Endodermal cell (in vitro differentiated cells): Measurements from ENCODE around the gene TNFAIP3. TPM values are rescaled to one million over a fixed set of nuclear protein-coding genes. Genes with fewer than 3 reads are reported as not detected.

Source experiments
- DNase-seq: peaks from one replicate; pipeline ENCODE4 v3.0.0-alpha.2; 2017
- H3K27ac ChIP-seq: 2 replicates; pipeline ENCODE4 v1.5.1; 2013; ENCODE audit warnings: mild to moderate bottlenecking, low read depth, low read length, moderate library complexity
- H3K27me3 ChIP-seq: 2 replicates; pipeline ENCODE4 v1.6.1; 2013; ENCODE audit warnings: mild to moderate bottlenecking, low read length, moderate library complexity; ENCODE audit not compliant: insufficient read depth, control insufficient read depth, poor library complexity, severe bottlenecking
- H3K36me3 ChIP-seq: 2 replicates; pipeline ENCODE4 v1.7.0; 2013; ENCODE audit warnings: mild to moderate bottlenecking, low read length, moderate library complexity; ENCODE audit not compliant: control insufficient read depth, insufficient read depth
- H3K4me1 ChIP-seq: one replicate; pipeline ENCODE4 v1.7.0; 2013; ENCODE audit warnings: low read length; ENCODE audit not compliant: control insufficient read depth, insufficient read depth
- H3K4me3 ChIP-seq: 2 replicates; pipeline ENCODE4 v1.5.1; 2013; ENCODE audit warnings: mild to moderate bottlenecking, low read length, moderate library complexity
- H3K9ac ChIP-seq: 2 replicates; pipeline ENCODE4 v1.6.1; 2013; ENCODE audit warnings: mild to moderate bottlenecking, low read length, moderate library complexity; ENCODE audit not compliant: poor library complexity, severe bottlenecking; ENCODE audit errors: extremely low read depth
- H3K9me3 ChIP-seq: 2 replicates; pipeline ENCODE4 v1.6.1; 2013; ENCODE audit warnings: mild to moderate bottlenecking, low read length, moderate library complexity; ENCODE audit not compliant: control insufficient read depth
- H3K27ac Mint-ChIP-seq: 2 replicates; pipeline ENCODE4 v1.8.0; 2020; ENCODE audit warnings: mixed read lengths
- H3K27me3 Mint-ChIP-seq: 2 replicates; pipeline ENCODE4 v1.8.0; 2021; ENCODE audit warnings: mild to moderate bottlenecking, mixed read lengths; ENCODE audit not compliant: insufficient read depth
- H3K36me3 Mint-ChIP-seq: 2 replicates; pipeline ENCODE4 v1.8.0; 2020; ENCODE audit warnings: low read depth, mixed read lengths
- H3K4me1 Mint-ChIP-seq: 2 replicates; pipeline ENCODE4 v1.8.0; 2020; ENCODE audit warnings: mixed read lengths
- H3K4me3 Mint-ChIP-seq: 2 replicates; pipeline ENCODE4 v1.8.0; 2020; ENCODE audit warnings: mild to moderate bottlenecking, moderate library complexity, mixed read lengths
- H3K9me3 Mint-ChIP-seq: 2 replicates; pipeline ENCODE4 v1.8.0; 2020; ENCODE audit warnings: mild to moderate bottlenecking, mixed read lengths
- WGBS, 2 experiments: methylation state at CpG; one replicate each; pipeline versions ENCODE4 v1.1.5 to v1.1.7; 2013; ENCODE audit warnings: missing lambda C conversion rate in 2 of 2, mixed read lengths in 1 of 2; ENCODE audit not compliant: insufficient coverage in 1 of 2, insufficient read length in 1 of 2; 5-methylcytosine and 5-hydroxymethylcytosine counted together
- total RNA-seq, 2 donors: library from RNA; stranded (reverse); fragmentation: NEBNext Ultra II Directional in 1 of 2; extraction: Animal tissue kit (Norgen Biotek cat#: 25700) in 1 of 2; gene quantifications; 2 replicates in 1 of 2; 3 replicates in 1 of 2; pipeline ENCODE4 v1.2.1, GENCODE V29; 2021
- TF ChIP-seq, protein P1 (sequence below): fragments of 200-600 bp; sonication (generic); conservative IDR thresholded peaks from 2 replicates; pipeline ENCODE4 v1.5.0; 2021; ENCODE audit warnings: antibody characterized with exemption, mild to moderate bottlenecking

The TNFAIP3 gene
- total RNA-seq, 2 donors from 2014 or later, result 4.4 to 12.3 TPM

GRCh38 chr6:137849981-137850714, 16.9 kb upstream of the TNFAIP3 start:
- TF ChIP-seq, protein P1, sequence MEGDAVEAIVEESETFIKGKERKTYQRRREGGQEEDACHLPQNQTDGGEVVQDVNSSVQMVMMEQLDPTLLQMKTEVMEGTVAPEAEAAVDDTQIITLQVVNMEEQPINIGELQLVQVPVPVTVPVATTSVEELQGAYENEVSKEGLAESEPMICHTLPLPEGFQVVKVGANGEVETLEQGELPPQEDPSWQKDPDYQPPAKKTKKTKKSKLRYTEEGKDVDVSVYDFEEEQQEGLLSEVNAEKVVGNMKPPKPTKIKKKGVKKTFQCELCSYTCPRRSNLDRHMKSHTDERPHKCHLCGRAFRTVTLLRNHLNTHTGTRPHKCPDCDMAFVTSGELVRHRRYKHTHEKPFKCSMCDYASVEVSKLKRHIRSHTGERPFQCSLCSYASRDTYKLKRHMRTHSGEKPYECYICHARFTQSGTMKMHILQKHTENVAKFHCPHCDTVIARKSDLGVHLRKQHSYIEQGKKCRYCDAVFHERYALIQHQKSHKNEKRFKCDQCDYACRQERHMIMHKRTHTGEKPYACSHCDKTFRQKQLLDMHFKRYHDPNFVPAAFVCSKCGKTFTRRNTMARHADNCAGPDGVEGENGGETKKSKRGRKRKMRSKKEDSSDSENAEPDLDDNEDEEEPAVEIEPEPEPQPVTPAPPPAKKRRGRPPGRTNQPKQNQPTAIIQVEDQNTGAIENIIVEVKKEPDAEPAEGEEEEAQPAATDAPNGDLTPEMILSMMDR, result no peak
- no peak overlapping the region for H3K27ac ChIP-seq
- no peak for DNase-seq
- no peaks in the 10 kb centered on the region for H3K27me3 ChIP-seq
- H3K27ac Mint-ChIP-seq, result no peak overlapping the region
- H3K4me3 ChIP-seq, result no peak overlapping the region
- no peaks in the 10 kb centered on the region for H3K9me3 ChIP-seq
- H3K4me3 Mint-ChIP-seq, result no peak overlapping the region
- H3K27me3 Mint-ChIP-seq, result no peaks in the 10 kb centered on the region
- H3K36me3 ChIP-seq, result no peaks in the 10 kb centered on the region
- H3K36me3 Mint-ChIP-seq, result no peaks in the 10 kb centered on the region
- H3K9me3 Mint-ChIP-seq, result no peaks in the 10 kb centered on the region
- H3K4me1 ChIP-seq, result no peaks in the 10 kb centered on the region
- no peak overlapping the region for H3K9ac ChIP-seq
- 95 to 97% methylated on average over 3 to 5 of the region's 5 CpGs for WGBS, 2 experiments
- H3K4me1 Mint-ChIP-seq, result no peaks in the 10 kb centered on the region

DNA sequence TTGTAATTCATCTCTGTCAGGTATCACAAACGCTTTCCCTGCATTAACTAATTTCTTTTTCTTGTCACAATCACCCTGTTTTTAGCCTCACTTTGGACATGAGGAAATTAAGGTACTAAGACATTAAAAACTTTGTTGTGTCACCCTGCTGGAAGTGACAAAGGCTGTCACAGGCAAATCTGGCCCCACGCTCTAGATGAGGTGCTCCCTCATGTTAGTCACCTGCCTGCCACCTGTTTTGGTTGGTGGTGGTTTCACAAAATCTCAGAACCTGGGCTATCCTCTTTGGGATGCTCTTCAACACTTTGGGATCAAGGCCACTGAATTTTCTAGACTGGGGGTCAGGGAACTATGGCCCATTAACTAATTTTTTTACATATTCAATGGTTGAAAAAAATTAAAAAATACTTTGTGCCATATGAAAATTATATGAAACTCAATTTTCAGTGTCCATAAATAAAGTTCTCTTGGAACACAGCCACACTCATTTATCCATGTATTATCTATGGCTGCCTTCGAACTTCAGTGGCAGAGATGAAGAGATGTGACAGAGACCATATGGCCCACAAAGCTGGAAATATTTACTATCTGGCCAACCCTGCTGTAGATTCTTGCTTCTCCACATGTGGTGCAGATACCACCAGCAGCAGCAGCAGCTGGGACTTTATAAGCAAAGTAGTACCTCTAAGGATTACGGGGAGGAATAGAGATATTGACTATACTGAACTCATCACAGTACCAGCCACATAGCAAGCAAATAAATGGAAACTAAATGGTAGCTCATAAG, 16.1 kb upstream of the TNFAIP3 start:
- H3K27ac ChIP-seq, result no peak overlapping the region
- Mint-ChIP-seq H3K9me3 (no peaks in the 10 kb centered on the region), H3K4me1 (no peaks in the 10 kb centered on the region), H3K27ac (no peak overlapping the region), H3K36me3 (no peaks in the 10 kb centered on the region), H3K4me3 (no peak overlapping the region), H3K27me3 (no peaks in the 10 kb centered on the region)
- DNase-seq, result no peak
- H3K9me3 ChIP-seq, result no peaks in the 10 kb centered on the region
- H3K4me1 ChIP-seq, result no peaks in the 10 kb centered on the region
- 88 to 100% methylated on average over 1 to 4 of the region's 4 CpGs for WGBS, 2 experiments
- no peak overlapping the region for H3K9ac ChIP-seq
- TF ChIP-seq, protein P1, result no peak
- H3K36me3 ChIP-seq, result no peaks in the 10 kb centered on the region
- H3K4me3 ChIP-seq, result no peak overlapping the region
- H3K27me3 ChIP-seq, result no peaks in the 10 kb centered on the region

- no peak for DNase-seq
- Mint-ChIP-seq H3K36me3 (no peaks in the 10 kb centered on the region), H3K27me3 (no peaks in the 10 kb centered on the region), H3K4me3 (no peak overlapping the region), H3K4me1 (no peaks in the 10 kb centered on the region), H3K27ac (no peak overlapping the region), H3K9me3 (no peaks in the 10 kb centered on the region)
- TF ChIP-seq, protein P1, result no peak
- H3K9me3 ChIP-seq, result no peaks in the 10 kb centered on the region
- no peaks in the 10 kb centered on the region for H3K27me3 ChIP-seq
- H3K4me1 ChIP-seq, result no peaks in the 10 kb centered on the region
- WGBS, 2 experiments, result 85 to 93% methylated on average over 3 of the region's 3 CpGs
- H3K9ac ChIP-seq, result no peak overlapping the region
- H3K4me3 ChIP-seq, result no peak overlapping the region
- H3K36me3 ChIP-seq, result no peaks in the 10 kb centered on the region
- no peak overlapping the region for H3K27ac ChIP-seq
Observed at GRCh38 chr6:137851669-137852068, 15.4 kb upstream of the TNFAIP3 start.
